Ramos (cell line): Measurements from ENCODE around the gene ELMOD2.
"Not testable (repeated sequence)": the region's sequence is repeated elsewhere in the genome, so short reads cannot be mapped to it uniquely, and the experiment has no call there.

ENCODE experiments used
- in situ Hi-C: fragments of 300-500 bp; cut with MboI; formaldehyde crosslinking; loops from one replicate; pipeline ENCODE4 v1.14.3; 2022; ENCODE audit warnings: low sequenced_read_pairs; ENCODE audit not compliant: unreplicated experiment

Gene ELMOD2

GRCh38 chr4:140523857-140524742, at the start of gene ELMOD2:
TSS of gene ELMOD2 (plus strand) at chr4:140524168. CDS start at chr4:140525429, 1,261 bp downstream.
- in situ Hi-C loops: no loop called here

- in situ Hi-C loops: no loop called here
Observed at GRCh38 chr4:140483445-140483844, 40.5 kb upstream of the ELMOD2 start.

- in situ Hi-C loops: no loop called here
Observed at GRCh38 chr4:140485939-140486338, 38.0 kb upstream of the ELMOD2 start.

GRCh38 chr4:140497405-140497746, 26.6 kb upstream of the ELMOD2 start:
- in situ Hi-C loops: no loop called here

- in situ Hi-C loops: no loop called here
Observed at GRCh38 chr4:140497747-140498636, 26.0 kb upstream of the ELMOD2 start, which contains the start of gene MGAT4D. TSS of gene MGAT4D (minus strand) at chr4:140498293. CDS start at chr4:140498222, 71 bp downstream.

- in situ Hi-C loops: no loop called here
Observed at GRCh38 chr4:140499391-140499790, 24.6 kb upstream of the ELMOD2 start.

GRCh38 chr4:140504261-140504660, 19.7 kb upstream of the ELMOD2 start:
- in situ Hi-C loops: no loop called here

GRCh38 chr4:140513765-140514164, 10.2 kb upstream of the ELMOD2 start:
- in situ Hi-C loops: not testable (repeated sequence)

GRCh38 chr4:140515423-140515822, 8.5 kb upstream of the ELMOD2 start:
- in situ Hi-C loops: no loop called here

GRCh38 chr4:140523370-140523856, 555 bp upstream of the ELMOD2 start:
- in situ Hi-C loops: no loop called here

GRCh38 chr4:140529434-140529833, 5.5 kb downstream of the ELMOD2 start:
- in situ Hi-C loops: no loop called here

- in situ Hi-C loops: no loop called here
Observed at GRCh38 chr4:140533951-140534480, 10.0 kb downstream of the ELMOD2 start.

- in situ Hi-C loops: no loop called here
Observed at GRCh38 chr4:140556372-140557085, 32.6 kb downstream of the ELMOD2 start.

GRCh38 chr4:140557831-140558435, 34.0 kb downstream of the ELMOD2 start:
- in situ Hi-C loops: no loop called here

GRCh38 chr4:140559696-140560095, 35.7 kb downstream of the ELMOD2 start:
- in situ Hi-C loops: no loop called here

GRCh38 chr4:140568507-140569306, 44.7 kb downstream of the ELMOD2 start, which contains the start of gene UCP1:
TSS of gene UCP1 (minus strand) at chr4:140568961. CDS start at chr4:140568729, 232 bp downstream.
- in situ Hi-C loops: no loop called here

GRCh38 chr4:140569307-140569638, 45.3 kb downstream of the ELMOD2 start:
- in situ Hi-C loops: no loop called here

GRCh38 chr4:140571620-140572019, 47.7 kb downstream of the ELMOD2 start:
- in situ Hi-C loops: no loop called here

- in situ Hi-C loops: no loop called here
Observed at GRCh38 chr4:140575489-140575888, 51.5 kb downstream of the ELMOD2 start.
